Adipose tissue (tissue), 3 donors: Measurements from ENCODE around the gene TMEM240. TPM values are rescaled to one million over a fixed set of nuclear protein-coding genes. Genes with fewer than 3 reads are reported as not detected.
"Not testable (repeated sequence)": the region's sequence is repeated elsewhere in the genome, so short reads cannot be mapped to it uniquely, and the experiment has no call there.

ENCODE experiments used
- H3K27ac ChIP-seq: one replicate; pipeline ENCODE4 v1.5.1; 2013; ENCODE audit warnings: low read depth, low read length
- WGBS, 3 donors: extraction: QIAGEN DNeasy Blood & Tissue Kit; methylation state at CpG; one replicate each; pipeline ENCODE4 v1.1.7; 2013; 5-methylcytosine and 5-hydroxymethylcytosine counted together
- polyA plus RNA-seq, 3 donors: library from polyadenylated mRNA; stranded (reverse); fragments of 200-250 nt; gene quantifications; one replicate each; pipeline ENCODE4 v1.2.3, GENCODE V29; 2013
- donor health status: healthy with polysubstance abuse.
- donor health status: Bipolar disorder and iron deficiency.
- donor health status: healthy.

Gene TMEM240
- polyA plus RNA-seq, 3 donors, result 0.85 to 4.3 (median 2.1) TPM

DNA sequence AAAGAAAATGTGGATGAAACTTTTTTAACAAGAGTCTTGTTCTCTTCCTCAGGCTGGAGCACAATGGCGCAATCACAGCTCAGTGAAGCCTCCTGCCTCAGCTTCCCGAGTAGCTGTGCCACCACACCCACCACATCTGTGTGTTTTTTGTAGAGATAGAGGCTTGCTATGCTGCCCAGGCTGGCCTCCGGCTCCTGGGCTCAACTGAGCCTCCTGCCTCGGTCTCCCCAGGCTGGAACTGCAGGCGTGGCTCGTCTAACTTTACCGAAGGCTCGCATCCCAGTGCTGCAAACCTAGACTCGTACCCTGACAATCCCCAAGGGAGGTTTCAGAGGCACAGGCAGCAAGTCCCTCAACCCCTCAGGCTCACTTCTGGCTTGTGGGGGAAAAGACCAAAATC, 19.8 kb upstream of the TMEM240 start:
- H3K27ac ChIP-seq, result no peak overlapping the region
- 88 to 93% (median 88%) methylated on average over 9 of the region's 9 CpGs for WGBS, 3 donors

DNA sequence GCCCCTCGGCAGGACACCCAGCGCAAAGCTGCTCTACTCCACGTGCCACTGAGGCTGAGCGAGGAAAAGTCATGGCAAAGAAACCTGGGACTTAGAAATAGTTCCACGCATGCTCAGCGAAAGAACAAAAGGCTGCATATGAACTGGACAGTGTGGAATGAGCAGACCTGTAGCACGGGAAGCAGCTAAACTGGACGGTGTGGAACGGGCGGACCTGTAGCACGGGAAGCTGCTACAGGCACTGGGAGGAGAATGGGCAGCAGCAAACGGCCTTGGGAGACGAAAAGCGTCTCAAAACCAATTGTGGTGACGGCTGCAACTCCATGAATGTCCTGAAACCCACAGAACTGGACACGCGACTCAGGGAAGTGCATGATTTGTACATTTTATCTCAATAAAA, 18.6 kb upstream of the TMEM240 start:
- WGBS, 3 donors, result 54 to 84% (median 82%) methylated on average over 17 of the region's 17 CpGs
- no peak overlapping the region for H3K27ac ChIP-seq

DNA sequence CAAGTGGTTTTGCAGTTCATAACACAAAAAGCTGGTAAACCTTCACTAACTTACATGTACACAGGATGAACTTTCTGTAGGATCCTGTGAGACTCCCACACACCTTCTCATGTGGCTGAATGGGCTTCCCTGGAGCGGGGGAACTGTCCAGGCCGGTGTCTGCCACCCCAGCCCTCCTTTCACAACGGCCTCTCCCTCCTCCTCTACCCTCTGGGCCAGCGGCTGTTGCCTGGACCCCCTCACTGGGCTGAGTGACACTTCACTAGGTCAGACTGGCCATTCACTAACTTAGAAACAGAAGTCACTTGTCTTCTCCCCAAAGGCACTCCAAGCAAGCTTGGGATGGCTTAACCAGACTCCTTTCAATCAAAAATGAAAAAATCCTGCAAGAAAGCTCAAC, 18.2 kb upstream of the TMEM240 start:
- no peak overlapping the region for H3K27ac ChIP-seq
- 61 to 71% (median 65%) methylated on average over 4 of the region's 4 CpGs for WGBS, 3 donors

DNA sequence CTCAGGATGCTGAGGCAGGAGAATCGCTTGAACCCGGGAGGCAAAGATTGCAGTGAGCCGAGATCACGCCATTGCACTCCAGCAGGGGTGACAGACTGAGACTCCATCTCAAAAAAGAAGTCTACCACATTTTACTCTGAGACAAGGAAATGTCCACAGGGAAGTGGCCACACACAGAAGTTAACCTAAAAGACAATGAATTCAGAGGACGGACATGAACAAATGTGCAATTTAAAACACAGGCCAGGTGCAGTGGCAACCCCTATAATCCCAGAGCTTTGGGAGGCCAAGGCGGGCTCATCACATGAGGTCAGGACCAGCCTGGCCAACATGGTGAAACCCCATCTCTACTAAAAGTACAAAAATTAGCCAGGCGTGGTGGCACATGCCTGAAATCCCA, 17.3 kb upstream of the TMEM240 start:
- H3K27ac ChIP-seq, result not testable (repeated sequence)
- 94 to 95% (median 94%) methylated on average over 7 of the region's 7 CpGs for WGBS, 3 donors

DNA sequence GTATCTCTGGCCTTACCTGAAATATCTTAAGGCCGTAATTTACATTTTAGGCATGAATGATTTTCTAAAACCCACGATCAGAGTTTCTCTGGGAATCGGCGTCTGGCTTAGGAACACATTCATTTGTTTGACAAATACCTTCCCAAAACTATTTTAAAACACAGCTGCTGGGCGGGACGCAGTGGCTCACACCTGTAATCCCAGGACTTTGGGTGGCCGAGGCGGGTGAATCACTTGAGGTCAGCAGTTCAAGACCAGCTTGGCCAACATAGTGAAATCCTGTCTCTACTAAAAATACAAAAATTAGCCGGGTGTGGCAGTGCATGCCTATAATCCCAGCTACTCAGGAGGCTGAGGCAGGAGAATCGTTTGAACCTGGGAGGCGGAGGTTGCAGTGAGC, 16.5 kb upstream of the TMEM240 start:
- 90 to 95% (median 94%) methylated on average over 11 of the region's 11 CpGs for WGBS, 3 donors

DNA sequence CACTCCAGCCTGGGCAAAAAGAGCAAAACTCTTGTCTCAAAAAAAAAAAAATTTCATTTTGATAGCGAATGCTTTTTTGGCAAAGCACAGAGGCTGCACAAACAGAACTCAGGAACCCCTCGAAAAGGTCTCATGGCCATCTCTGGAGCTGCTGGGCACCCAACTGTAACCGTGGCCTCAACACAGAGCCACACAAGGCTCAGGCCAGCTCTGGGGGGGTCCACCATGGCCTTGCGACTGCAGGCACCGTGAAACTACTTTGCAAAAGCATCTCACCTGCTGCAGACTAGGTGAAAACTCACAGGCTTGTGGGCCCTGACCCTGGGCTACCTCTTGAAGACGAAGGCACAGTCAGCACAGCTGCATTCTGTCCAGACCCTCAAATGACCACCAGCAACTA, 16.1 kb upstream of the TMEM240 start:
- 85 to 94% (median 88%) methylated on average over 6 of the region's 6 CpGs for WGBS, 3 donors
- no peak overlapping the region for H3K27ac ChIP-seq

More for the DNA sequence above, 16.5 kb upstream of the TMEM240 start:
- H3K27ac ChIP-seq, result not testable (repeated sequence)

DNA sequence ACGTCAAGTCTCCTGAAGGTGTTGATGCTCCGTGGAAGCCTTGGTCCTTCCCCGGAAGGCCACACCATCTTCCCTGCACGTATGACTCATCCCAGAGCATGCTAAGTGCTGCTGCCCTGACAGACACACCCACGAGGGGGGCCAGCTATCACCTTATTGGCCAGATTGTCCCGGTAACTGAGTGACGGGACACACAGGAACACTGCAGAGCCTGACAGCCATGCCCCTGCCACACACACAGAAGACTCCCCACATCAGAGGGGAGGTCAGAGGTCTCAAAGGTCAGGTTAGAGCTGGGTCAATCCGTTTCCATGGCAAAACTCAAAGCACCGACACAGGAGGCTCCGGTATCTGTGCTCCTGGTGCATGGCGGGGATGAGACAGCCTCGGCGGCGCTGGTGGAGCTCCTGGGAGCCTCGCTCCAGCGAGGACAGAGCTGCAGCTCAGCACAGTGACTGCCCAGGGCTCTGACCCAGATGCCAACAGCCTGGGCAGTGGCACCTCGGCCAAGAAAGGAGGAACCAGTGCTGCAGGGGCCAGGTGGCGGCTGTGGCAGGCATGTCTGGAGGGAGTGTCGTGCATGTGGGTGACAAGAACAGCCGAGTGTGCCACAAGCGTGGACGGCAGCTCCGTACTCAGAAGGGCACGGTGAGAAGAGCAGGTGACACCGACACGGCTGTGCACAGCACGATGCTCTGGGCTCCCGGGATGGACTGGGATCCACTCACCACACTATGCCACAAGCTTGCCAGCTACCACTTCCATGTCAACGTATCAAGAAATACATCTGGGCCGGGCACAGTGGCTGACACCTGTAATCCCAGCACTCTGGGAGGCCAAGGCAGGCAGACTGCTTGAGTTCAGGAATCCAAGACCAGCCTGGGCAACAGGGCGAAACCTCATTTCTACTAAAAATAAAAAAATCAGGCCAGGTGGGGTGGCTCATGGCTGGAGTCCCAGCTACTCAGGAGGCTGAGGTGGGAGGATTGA, 14.8 kb upstream of the TMEM240 start:
- no peak overlapping the region for H3K27ac ChIP-seq
- 74 to 78% (median 75%) methylated on average over 31 of the region's 31 CpGs for WGBS, 3 donors

DNA sequence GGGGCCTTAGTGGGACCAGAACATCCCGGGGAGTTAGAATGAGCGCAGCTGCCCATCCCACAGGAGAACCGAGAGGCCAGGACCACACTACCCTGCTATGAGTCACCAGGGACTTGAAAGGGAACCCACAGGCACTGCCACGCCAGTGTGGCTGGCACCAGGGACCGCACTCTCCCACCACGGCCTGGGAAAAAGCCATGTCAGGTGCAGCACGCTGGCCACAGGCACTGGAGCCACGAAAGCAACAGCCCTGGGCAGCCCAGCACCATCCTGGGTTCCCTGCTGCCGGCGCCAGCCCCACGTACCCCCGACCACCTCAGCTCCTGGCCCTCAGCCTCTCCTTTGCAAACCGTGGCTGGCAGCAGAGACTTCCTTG, 14.1 kb upstream of the TMEM240 start:
- WGBS, 3 donors, result 67 to 85% (median 80%) methylated on average over 12 to 13 of the region's 13 CpGs
- H3K27ac ChIP-seq, result no peak overlapping the region

DNA sequence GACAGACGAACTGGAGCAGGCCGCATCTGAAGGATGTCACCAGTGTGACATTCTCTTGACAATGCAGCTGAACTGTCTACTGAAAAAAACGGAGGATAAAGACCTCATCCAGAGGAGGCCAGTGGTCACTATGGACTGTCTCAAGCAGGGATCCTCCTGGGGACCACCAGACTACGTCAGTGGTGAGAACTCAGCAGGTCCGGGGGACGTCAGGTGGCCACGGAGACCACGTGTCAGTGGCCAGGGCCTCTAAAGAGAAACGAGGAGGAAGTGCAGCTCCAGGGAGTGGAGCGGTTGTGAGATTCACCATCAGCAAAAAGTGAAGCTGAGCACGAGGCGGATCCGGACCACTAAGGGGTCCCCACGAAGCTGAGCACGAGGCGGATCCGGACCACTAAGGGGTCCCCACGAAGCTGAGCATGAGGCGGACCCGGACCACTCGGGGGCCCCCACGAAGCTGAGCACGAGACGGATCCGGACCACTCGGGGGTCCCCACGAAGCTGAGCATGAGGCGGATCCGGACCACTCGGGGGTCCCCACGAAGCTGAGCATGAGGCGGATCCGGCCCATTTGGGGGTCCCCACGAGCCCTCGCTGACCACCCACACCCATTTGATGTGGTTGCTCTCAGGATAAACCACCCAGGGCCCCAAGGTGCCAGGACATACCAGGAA, 13.5 kb upstream of the TMEM240 start:
- H3K27ac ChIP-seq, result no peak overlapping the region
- WGBS, 3 donors, result 86 to 91% (median 89%) methylated on average over 34 to 35 of the region's 35 CpGs

DNA sequence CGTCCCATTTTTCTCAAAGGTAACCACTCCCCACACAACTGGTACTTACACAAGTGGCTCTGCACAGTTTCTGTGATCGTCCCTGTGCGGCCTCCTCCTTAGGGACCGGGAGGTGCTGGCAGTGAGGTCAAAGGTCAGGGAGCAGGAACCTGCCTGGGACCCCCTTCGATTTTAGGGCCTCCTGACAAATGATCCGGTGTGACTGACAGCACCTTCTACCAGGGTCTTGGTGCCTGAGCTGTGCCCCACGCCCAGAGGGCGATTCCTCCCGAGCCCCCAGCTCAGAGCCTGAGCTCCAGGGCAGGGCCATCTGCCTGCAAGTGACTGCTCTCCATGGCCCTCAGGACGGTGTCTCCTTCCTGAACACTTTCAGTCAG, 11.8 kb upstream of the TMEM240 start:
- H3K27ac ChIP-seq, result no peak overlapping the region
- WGBS, 3 donors, result 66 to 86% (median 80%) methylated on average over 9 to 10 of the region's 10 CpGs

DNA sequence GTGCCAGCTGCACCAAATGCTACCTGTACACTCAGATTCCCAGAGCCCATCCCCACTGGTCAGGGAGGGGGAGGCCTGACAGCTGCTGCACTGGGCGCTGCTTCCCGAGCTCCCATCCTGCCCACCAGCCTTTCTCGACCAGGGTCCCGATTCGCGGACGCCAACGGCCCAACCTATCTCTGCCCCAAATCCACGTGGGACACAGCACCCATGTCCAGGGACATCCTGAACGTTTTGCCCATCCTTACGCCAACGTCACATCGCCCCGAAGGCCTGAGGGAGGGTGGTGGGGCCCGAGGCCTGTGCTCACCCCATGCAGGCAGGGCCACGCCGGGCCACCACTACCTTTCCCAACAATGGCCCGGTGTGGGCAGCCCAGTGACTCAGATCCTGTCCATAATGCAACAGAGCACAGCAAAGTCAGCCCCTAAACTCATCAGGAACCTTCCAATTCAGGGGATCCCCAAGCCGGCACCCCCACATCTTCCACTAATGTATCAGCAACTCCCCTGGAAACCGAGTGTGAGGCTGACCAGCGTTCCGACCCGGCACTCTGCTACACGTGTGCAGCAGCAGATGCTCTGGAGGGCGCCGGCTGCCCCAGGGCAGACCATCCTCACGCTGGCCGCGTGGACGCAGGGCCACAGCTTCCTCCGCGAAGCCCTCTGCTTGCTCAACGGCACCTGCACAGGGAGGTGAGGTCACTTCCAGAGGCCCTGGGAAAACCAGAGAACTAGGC, 11.3 kb upstream of the TMEM240 start:
- WGBS, 3 donors, result 70 to 88% (median 88%) methylated on average over 30 to 33 of the region's 33 CpGs
- no peak overlapping the region for H3K27ac ChIP-seq

DNA sequence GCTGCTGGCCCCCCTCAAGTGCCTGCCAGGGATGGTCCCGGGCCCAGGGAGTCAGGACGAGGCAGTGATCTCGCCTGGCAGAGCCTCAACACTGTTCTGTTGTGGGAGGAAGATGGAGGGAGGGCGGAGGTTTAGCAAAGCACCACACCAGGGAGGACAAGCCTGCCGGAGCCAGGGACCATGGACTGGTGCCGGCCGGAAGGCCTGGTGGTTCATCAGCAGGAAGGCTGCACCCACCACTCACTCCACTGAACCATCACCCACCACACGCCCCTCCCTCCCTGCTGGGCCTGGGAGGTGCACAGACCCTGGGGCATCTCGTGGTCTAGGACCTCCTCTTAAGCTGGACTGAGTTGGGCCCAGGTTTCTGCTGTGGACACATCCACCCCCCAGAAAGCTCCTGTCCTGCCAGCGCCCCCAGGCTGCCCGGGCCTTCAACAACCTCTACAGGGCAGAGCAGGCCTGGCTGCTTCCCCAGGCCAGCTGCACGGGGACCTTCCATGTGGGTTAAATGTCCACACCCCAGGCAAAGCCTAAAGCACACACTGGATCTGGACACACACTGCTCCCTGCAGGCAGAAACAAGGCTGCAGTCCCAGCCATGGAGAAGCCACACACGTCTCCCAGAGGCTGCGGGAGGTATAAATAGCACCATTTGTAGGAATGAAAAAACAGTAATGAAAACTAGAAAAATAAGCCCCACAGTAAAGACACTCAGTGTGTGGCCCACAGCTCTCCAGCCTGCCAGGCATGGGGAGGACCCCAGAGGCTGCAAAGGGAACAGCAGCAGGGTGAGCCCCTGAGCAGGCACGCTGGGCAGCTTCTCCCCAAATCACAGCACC, 10.4 kb upstream of the TMEM240 start:
- H3K27ac ChIP-seq, result no peak overlapping the region
- 51 to 70% (median 59%) methylated on average over 15 of the region's 15 CpGs for WGBS, 3 donors

DNA sequence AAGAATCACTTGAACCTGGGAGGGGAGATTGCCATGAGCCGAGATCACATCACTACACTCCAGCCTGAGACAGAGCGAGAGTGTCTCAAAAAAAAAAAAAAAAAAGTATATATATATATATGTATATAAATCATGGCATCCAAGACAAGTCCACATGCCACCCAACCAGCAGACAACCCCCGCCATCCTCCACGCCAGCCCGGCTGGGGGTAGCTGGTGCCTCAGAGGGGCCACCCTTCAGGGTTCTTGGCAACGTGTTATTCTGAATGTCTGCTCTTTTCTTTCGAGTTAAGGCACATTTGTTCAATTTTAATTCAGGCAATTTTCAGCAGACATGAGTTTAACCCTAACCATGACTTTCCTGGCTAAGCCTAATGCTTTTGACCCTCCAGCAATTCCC, 9.7 kb upstream of the TMEM240 start:
- 77 to 86% (median 84%) methylated on average over 7 of the region's 7 CpGs for WGBS, 3 donors
- no peak overlapping the region for H3K27ac ChIP-seq

DNA sequence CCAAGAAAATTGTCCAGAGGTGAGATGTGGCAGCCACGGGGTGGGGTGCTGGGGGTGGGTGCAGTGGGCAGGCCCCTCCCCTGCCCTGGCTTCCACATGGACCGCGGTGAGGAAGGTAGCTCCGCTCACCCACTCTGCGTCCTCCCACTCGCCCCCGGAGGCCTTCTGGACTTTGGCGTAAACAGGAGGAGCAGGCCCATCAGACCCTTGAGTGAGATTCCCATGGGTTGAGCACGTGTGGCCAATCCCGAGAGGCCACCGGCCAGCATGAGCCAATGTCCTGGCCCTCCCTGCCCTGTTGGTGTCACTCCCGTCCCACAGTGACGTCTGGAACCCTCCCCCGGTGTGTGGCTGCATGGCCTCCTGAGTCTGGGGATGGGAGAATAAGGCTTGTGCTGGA, 8.2 kb upstream of the TMEM240 start:
- WGBS, 3 donors, result 67 to 85% (median 77%) methylated on average over 14 of the region's 14 CpGs
- no peak overlapping the region for H3K27ac ChIP-seq

DNA sequence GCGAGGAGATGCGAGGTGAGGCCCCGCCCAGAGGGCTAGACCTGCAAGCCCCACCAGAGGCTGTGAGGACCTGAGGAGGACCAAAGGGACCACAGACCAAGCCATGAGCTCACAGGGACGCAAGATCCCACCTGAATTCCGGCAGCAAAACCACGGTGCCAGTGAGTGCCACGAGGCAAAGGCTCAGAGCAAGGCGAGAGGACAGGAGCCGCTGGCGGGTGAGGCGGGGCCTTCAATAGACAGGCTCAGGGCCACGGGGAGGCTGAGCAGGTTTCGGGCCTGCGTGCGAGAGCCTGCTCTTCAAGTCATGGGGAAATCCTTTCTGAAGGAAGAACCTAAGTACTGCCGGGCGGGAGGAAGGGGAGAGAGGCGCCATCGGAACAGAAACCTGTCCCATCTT, 7.1 kb upstream of the TMEM240 start:
- no peak overlapping the region for H3K27ac ChIP-seq
- 91 to 95% (median 94%) methylated on average over 18 to 19 of the region's 19 CpGs for WGBS, 3 donors

DNA sequence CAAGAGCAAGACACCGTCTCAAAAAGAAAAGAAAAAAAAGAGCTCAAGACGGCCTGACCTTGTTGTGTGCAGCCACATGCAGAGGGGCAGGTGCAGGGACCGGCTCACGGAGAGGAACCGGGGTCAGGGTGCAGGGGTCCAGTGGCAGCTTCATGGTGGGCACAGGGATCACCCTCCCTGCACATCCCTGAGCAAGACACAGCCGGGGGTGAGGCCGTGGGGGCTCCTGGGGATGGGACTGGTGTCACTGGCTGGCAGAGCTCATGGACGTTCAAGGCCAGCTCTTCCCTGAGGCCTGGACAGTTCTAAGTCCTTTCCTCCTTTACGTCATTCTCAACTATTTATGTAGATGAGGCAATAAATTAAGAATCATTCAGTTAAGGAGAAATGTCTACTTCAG, 6.6 kb upstream of the TMEM240 start:
- H3K27ac ChIP-seq, result no peak overlapping the region
- WGBS, 3 donors, result 83 to 92% (median 89%) methylated on average over 9 of the region's 9 CpGs

DNA sequence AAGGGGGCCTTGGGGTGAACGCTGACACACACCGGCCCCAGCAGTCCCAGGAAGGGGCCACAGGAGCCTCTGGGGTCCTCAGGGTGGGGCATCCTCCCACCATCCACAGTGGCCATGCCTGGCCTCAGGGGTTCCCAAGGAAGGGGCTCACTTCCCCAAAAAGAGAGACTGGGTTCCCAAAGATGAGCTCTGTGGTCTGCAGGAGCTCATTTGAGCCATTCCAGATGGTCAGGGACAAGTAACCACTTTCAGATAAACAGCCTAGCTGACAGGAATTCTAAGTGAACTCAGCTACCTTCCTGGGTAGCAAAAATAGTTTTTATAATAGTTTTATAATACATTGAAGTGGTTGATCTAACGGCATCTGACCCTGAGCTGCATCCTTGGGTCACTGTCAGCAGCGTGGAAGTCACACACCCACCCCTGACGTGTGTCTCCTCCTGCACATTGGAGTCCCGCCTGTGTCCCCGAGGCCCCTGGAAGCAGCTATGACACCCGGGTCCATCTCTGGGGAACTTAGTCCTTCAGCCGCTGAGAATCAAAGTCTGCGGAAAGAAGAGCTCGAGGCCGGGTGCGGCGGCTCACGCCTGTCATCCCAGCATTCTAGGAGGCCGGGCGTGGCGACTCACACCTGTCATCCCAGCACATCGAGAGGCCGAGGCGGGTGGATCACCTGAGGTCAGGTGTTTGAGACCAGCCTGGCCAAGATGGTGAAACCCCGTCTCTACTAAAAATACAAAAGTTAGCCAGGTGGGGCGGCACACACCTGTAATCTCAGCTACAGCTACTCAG, 5.7 kb upstream of the TMEM240 start:
- 88 to 93% (median 90%) methylated on average over 23 of the region's 23 CpGs for WGBS, 3 donors
- no peak overlapping the region for H3K27ac ChIP-seq
